K562 (cell line): ENCODE results near the gene FRMD4A. TPM values are rescaled to one million over a fixed set of nuclear protein-coding genes. Genes with fewer than 3 reads are reported as not detected.

Experiments
- ATAC-seq: fragments of 200-7000 bp; cut with Tn5 transposase; 3 replicates; pipeline ENCODE4 v1.9.1; 2020; ENCODE audit warnings: moderate library complexity
- BruUV-seq: library from RNA; stranded (reverse); fragments of 400-500 nt; replicated peaks from 2 replicates; lab custom pipeline; 2021; lab: Mats Ljungman, UMichigan
- CTCF ChIA-PET: fragments of 300-600 bp; formaldehyde crosslinking; extraction: SDS; loops from one replicate; lab custom pipeline; 2021; ENCODE audit warnings: low intra/inter-chr PET ratio; lab: Yijun Ruan, JAX
- POLR2A ChIA-PET: fragments of 300-600, 350-650 bp; sonication (Branson Sonifier 250); formaldehyde crosslinking; extraction: SDS; loops from one replicate; lab custom pipeline; 2021; ENCODE audit warnings: antibody characterized with exemption, inconsistent platforms; lab: Yijun Ruan, JAX
- DNase-seq, 4 experiments: peaks; one replicate each; pipeline versions ENCODE4 v3.0.0 to v3.0.0-alpha.2; 2011 to 2018; ENCODE audit warnings: low spot score in 3 of 4, mixed read lengths in 3 of 4; ENCODE audit errors: extremely low read depth in 1 of 4
- FAIRE-seq: peaks from 2 replicates; lab custom pipeline; 2011; peaks lifted over from hg19 to GRCh38; lab: Jason Lieb, UNC
- H2AFZ ChIP-seq: 2 replicates; pipeline ENCODE4 v1.6.0; 2011; ENCODE audit warnings: low read depth, low read length, control low read depth, inconsistent platforms
- H3K27ac ChIP-seq: fragments of 200-600 bp; 3 replicates; pipeline ENCODE4 v1.8.0; 2011; ENCODE audit warnings: low read depth, mild to moderate bottlenecking, control low read depth, inconsistent platforms, low read length, moderate library complexity, mixed read lengths; ENCODE audit errors: extremely low read depth
- H3K27me3 ChIP-seq, 2 experiments: fragments of 300-600 bp in 1 of 2; 2 replicates in 1 of 2; 3 replicates in 1 of 2; pipeline versions ENCODE4 v1.6.0 to v1.8.0; 2011; ENCODE audit warnings: inconsistent platforms in 2 of 2, low read length in 2 of 2, mild to moderate bottlenecking in 1 of 2, mixed read lengths in 1 of 2, moderate library complexity in 1 of 2; ENCODE audit not compliant: control insufficient read depth in 2 of 2, insufficient read depth in 2 of 2
- H3K36me3 ChIP-seq: fragments of 300-600 bp; 3 replicates; pipeline ENCODE4 v1.8.0; 2011; ENCODE audit warnings: mild to moderate bottlenecking, low read length, inconsistent platforms; ENCODE audit not compliant: control insufficient read depth, insufficient read depth
- H3K4me1 ChIP-seq, 2 experiments: fragments of 200-600 bp in 1 of 2; replicated peaks in 1 of 2; 2 replicates in 1 of 2; 3 replicates in 1 of 2; pipeline versions ENCODE4 v1.5.1 to v1.8.0; 2011; ENCODE audit warnings: inconsistent platforms in 2 of 2, low read length in 2 of 2, mild to moderate bottlenecking in 1 of 2, mixed read lengths in 1 of 2, moderate library complexity in 1 of 2; ENCODE audit not compliant: control insufficient read depth in 2 of 2, insufficient read depth in 2 of 2
- H3K4me2 ChIP-seq: 2 replicates; pipeline ENCODE4 v1.6.1; 2011; ENCODE audit warnings: low read length, control low read depth, inconsistent platforms, mixed read lengths; ENCODE audit not compliant: insufficient read depth
- H3K4me3 ChIP-seq: fragments of 200-600 bp; sonication (generic), shearing (Covaris generic); 2 replicates; pipeline ENCODE4 v1.5.1; 2016; ENCODE audit warnings: control low read depth, inconsistent platforms
- H3K79me2 ChIP-seq: fragments of 200-600 bp; 3 replicates; pipeline ENCODE4 v1.8.0; 2011; ENCODE audit warnings: low read length, inconsistent platforms; ENCODE audit not compliant: control insufficient read depth, insufficient read depth
- H3K9ac ChIP-seq, 2 experiments: 2 replicates each; pipeline versions ENCODE4 v1.6.0 to v1.6.1; 2011; ENCODE audit warnings: low read depth in 2 of 2, low read length in 2 of 2, control low read depth in 1 of 2, inconsistent platforms in 1 of 2, mild to moderate bottlenecking in 1 of 2, mixed read lengths in 1 of 2; ENCODE audit not compliant: insufficient read depth in 1 of 2
- H3K9me1 ChIP-seq: one replicate; pipeline ENCODE4 v1.6.0; 2011; ENCODE audit warnings: inconsistent platforms, mild to moderate bottlenecking, low read length, moderate library complexity; ENCODE audit not compliant: control insufficient read depth, insufficient read depth
- H3K9me3 ChIP-seq: replicated peaks from 2 replicates; pipeline ENCODE4 v1.5.1; 2011; ENCODE audit warnings: low read depth, low read length, inconsistent platforms; ENCODE audit not compliant: control insufficient read depth, insufficient read depth
- H4K20me1 ChIP-seq: replicated peaks from 2 replicates; pipeline ENCODE4 v1.6.1; 2011; ENCODE audit warnings: low read length, inconsistent platforms, mixed read lengths; ENCODE audit not compliant: control insufficient read depth, insufficient read depth
- CCAR2 ChIP-seq: fragments of 200-400 bp; formaldehyde crosslinking; IDR thresholded peaks from 2 replicates; pipeline ENCODE4 v1.6.1; 2017; ENCODE audit warnings: mild to moderate bottlenecking, low read depth, low read length
- FOXO4 ChIP-seq: fragments of 450-650 bp; formaldehyde crosslinking; IDR thresholded peaks from 2 replicates; pipeline ENCODE4 v1.4.0; 2020; ENCODE audit warnings: mild to moderate bottlenecking, moderate library complexity
- GTF2B ChIP-seq: IDR thresholded peaks from 2 replicates; pipeline ENCODE4 v1.6.1; 2011; ENCODE audit not compliant: insufficient read length; ENCODE audit errors: extremely low read depth
- PATZ1 ChIP-seq: fragments of 250-450 bp; sonication (Bioruptor Pico); IDR thresholded peaks from 2 replicates; pipeline ENCODE4 v1.5.0; 2020; ENCODE audit warnings: mild to moderate bottlenecking, borderline replicate concordance
- UBTF ChIP-seq, 2 experiments: IDR thresholded peaks; 2 replicates each; pipeline ENCODE4 v1.6.1; 2012; ENCODE audit warnings: improper control_type of control experiment in 2 of 2, low read depth in 2 of 2, low read length in 2 of 2, borderline replicate concordance in 1 of 2
- whole genome bisulfite sequencing: fragments of 100-300 bp; shearing (Covaris generic); methylation state at CpG from one replicate; pipeline ENCODE4 v1.1.6; 2016; ENCODE audit warnings: low coverage, mixed read lengths; ENCODE audit not compliant: insufficient coverage; ENCODE audit errors: missing lambda C conversion rate; 5-methylcytosine and 5-hydroxymethylcytosine counted together
- in situ Hi-C: fragments of 300-500 bp; cut with MboI; formaldehyde crosslinking; loops from 4 replicates; pipeline ENCODE4 v1.15.0; 2018; ENCODE audit warnings: inconsistent platforms, mixed read lengths
- intact Hi-C: fragments of 100-400 bp; cut with micrococcal nuclease; formaldehyde crosslinking; loops from 2 replicates; pipeline ENCODE4 v1.14.2; 2022
- polyA plus RNA-seq, 8 experiments: library from polyadenylated mRNA; depleted of rRNA in 4 of 8; stranded (reverse) in 5 of 8; unstranded in 3 of 8; fragments of >200 nt; fragmentation: Nextera tagmentation in 2 of 8; fragmentation: Illumina TruSeq in 1 of 8; extraction: Ambion mirVana in 2 of 8; extraction: Trizol in 1 of 8; gene quantifications; 2 replicates each; pipeline versions ENCODE4 v1.2.1 to v1.2.3, GENCODE V29; 2011 to 2014; ENCODE audit warnings: inconsistent platforms in 1 of 8, missing spikeins in 1 of 8
- total RNA-seq, 7 experiments: library from RNA; depleted of rRNA in 6 of 7; stranded (reverse); fragments of >200 nt in 6 of 7; fragmentation: Illumina TruSeq in 2 of 7; extraction: Trizol in 2 of 7; gene quantifications; 2 replicates each; pipeline versions ENCODE4 v1.2.1 to v1.2.3, GENCODE V29; 2011 to 2021; ENCODE audit warnings: low replicate concordance in 1 of 7

Gene FRMD4A
- total and polyA plus RNA-seq, 9 of the 15 experiments (the other 6 are each of a cell fraction or from before 2014, with no cell fraction given), result 0.80 to 5.2 (median 3.0) TPM

- POLR2A ChIA-PET, result interaction anchor here (0.6 kb wide), 1 partner anchor 430 kb away, joined by 7 read pairs; no protein-coding TSS in a partner anchor
- WGBS, result 1% methylated on average over 16 of the region's 17 CpGs
- intact Hi-C loops, result no loop called here
- no peaks in the 10 kb centered on the region for H3K9me1 ChIP-seq
- no TSS peak for BruUV-seq
- no peaks in the 10 kb centered on the region for H3K36me3 ChIP-seq
- H3K27ac ChIP-seq, result no peak overlapping the region
- H3K4me2 ChIP-seq, result no peak overlapping the region
- FAIRE-seq, result no peak
- H3K9me3 ChIP-seq, result no peaks in the 10 kb centered on the region
- H3K27me3 ChIP-seq, result peaks cover 4 to 12% of the 10 kb centered on the region in 2 experiments; a peak in 4 of 5 replicates
- DNase-seq, result no peak
- H2AFZ ChIP-seq, result no peak overlapping the region
- H3K4me3 ChIP-seq, result no peak overlapping the region
- CTCF ChIA-PET, result no interaction called here
- H3K79me2 ChIP-seq, result no peaks in the 10 kb centered on the region
- no peaks in the 10 kb centered on the region for H4K20me1 ChIP-seq
- in situ Hi-C loops, result no loop called here
- H3K9ac ChIP-seq, result no peak overlapping the region
- no peaks in the 10 kb centered on the region for H3K4me1 ChIP-seq
- ATAC-seq, result no peak
- TF ChIP-seq GTF2B (no peak), FOXO4 (CRISPR knock-in tag) (no peak), CCAR2 (no peak), PATZ1 (CRISPR knock-in tag) (no peak), UBTF (IDR thresholded peaks at IDR 0.05; ENCODE audit: borderline replicate concordance in 1 of 2, low read depth in 2 of 2, low read length in 2 of 2) (no peak)
Observed at GRCh38 chr10:14022954-14023672, 307.6 kb downstream of the FRMD4A start.
